ENCODE data around the gene FBLN7.

GRCh38 chr2:112185131-112185530 lies 46.9 kb downstream of the FBLN7 start:
- TF ChIP-seq CTCF (IDR thresholded peaks at IDR 0.05) (no peak), POLR2A (IDR thresholded peaks at IDR 0.05) (no peak), POLR2AphosphoS5 (IDR thresholded peaks at IDR 0.05) (no peak), EP300 (IDR thresholded peaks at IDR 0.05) (no peak)

All from suprapubic skin (tissue), 4 donors.